Stimulated activated CD4-positive, alpha-beta T cell treated with anti-CD3 and anti-CD28 coated beads, Interleukin-4, amount 100 ng/mL, for 1 hour (primary cell): ENCODE measurements around the gene DAD1.

Source experiments
- DNase-seq: peaks from one replicate; pipeline ENCODE4 v3.0.0-alpha.2; 2020

The DAD1 gene

GRCh38 chr14:22533739-22534359 is 55.2 kb downstream of the DAD1 start:
- no peak for DNase-seq

GRCh38 chr14:22533057-22533704 is 55.8 kb downstream of the DAD1 start:
- no peak for DNase-seq

GRCh38 chr14:22532345-22533056 is 56.5 kb downstream of the DAD1 start:
- DNase-seq: no peak

- DNase-seq: no peak
Measured at GRCh38 chr14:22531451-22532344, 57.3 kb downstream of the DAD1 start.

- DNase-seq: no peak
Measured at GRCh38 chr14:22530127-22530526, 58.9 kb downstream of the DAD1 start.

GRCh38 chr14:22526744-22527143 is 62.3 kb downstream of the DAD1 start:
- no peak for DNase-seq

- DNase-seq: no peak
Measured at GRCh38 chr14:22526218-22526617, 62.8 kb downstream of the DAD1 start.

GRCh38 chr14:22524784-22525161 is 64.3 kb downstream of the DAD1 start:
- no peak for DNase-seq

- DNase-seq: no peak
Measured at GRCh38 chr14:22524115-22524783, 64.8 kb downstream of the DAD1 start.

GRCh38 chr14:22523283-22523682 is 65.7 kb downstream of the DAD1 start:
- DNase-seq: no peak

GRCh38 chr14:22522466-22522957 is 66.5 kb downstream of the DAD1 start:
- DNase-seq: no peak

- no peak for DNase-seq
Measured at GRCh38 chr14:22521449-22522239, 67.4 kb downstream of the DAD1 start.

- no peak for DNase-seq
Measured at GRCh38 chr14:22520796-22521195, 68.2 kb downstream of the DAD1 start.

GRCh38 chr14:22519877-22520685 is 68.9 kb downstream of the DAD1 start:
- DNase-seq: no peak

GRCh38 chr14:22518073-22518472 is 71.0 kb downstream of the DAD1 start:
- no peak for DNase-seq

GRCh38 chr14:22517117-22517720 is 71.8 kb downstream of the DAD1 start:
- no peak for DNase-seq

GRCh38 chr14:22515929-22516328 is 73.1 kb downstream of the DAD1 start:
- DNase-seq: no peak
